ENCODE data around the gene LRIG3.
"Not testable (repeated sequence)": the region's sequence is repeated elsewhere in the genome, so short reads cannot be mapped to it uniquely, and the experiment has no call there.

LRIG3 gene

DNA sequence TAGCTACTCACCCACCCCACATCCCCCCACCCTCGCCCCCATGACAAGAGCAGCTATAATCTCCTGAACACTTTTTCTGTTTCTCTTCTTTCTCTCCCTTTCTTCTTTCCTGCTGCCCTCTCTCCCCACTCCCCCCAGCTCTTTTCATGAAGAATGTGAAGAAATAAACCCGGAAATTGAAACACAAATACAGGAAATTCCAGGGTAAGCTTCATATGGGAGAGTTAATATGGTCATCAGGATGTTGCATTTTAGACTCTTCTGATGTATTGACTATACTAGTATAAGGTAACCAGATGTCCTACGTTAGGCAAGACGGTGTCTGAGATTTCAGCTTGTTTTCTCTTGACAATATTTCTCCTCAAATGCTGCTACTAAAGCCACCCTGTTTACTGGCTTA lies 41.6 kb upstream of the LRIG3 start:
- no peak overlapping the region for H3K4me3 ChIP-seq (ENCODE audit: low read depth, low read length)
- DNase-seq (ENCODE audit: low read depth), result no peak
- no peak for TF ChIP-seq CTCF (IDR thresholded peaks at IDR 0.05; ENCODE audit: insufficient read depth, low read depth, low read length, missing control alignments)

GRCh38 chr12:58961166-58961565 lies 40.9 kb upstream of the LRIG3 start:
- TF ChIP-seq CTCF (IDR thresholded peaks at IDR 0.05; ENCODE audit: insufficient read depth, low read depth, low read length, missing control alignments), result no peak
- no peak overlapping the region for H3K4me3 ChIP-seq (ENCODE audit: low read depth, low read length)
- no peak for DNase-seq (ENCODE audit: low read depth)

DNA sequence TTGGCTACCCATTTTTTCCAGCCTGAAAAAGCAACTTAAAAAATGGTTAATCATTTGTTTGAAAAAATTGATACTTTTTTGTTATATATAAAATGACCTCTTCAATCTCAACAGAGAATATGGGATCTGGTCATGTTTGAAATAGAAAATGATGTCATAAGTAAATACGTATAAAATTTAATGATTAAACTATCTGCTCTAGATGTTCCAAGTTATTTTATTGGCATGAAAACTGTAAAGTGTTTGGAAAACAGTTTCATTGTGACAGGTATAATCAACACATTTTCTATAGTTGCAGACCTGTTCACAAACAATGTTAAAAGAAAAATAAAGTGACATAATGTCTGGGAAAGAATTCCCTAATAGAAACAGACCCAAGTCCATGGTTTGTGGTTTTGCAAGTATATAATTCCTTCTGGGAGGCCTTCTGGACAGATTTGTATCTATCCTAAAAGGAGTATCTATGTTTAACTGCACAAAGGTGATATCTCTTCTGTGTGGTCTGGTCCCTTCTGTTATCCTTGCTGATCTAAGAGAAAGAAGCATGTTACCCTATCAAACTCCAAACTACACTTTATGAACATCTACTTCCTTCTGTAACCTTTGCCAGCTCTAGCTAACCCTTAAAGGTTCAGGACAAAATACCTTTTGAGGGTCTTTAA lies 39.5 kb upstream of the LRIG3 start:
- TF ChIP-seq CTCF (IDR thresholded peaks at IDR 0.05; ENCODE audit: insufficient read depth, low read depth, low read length, missing control alignments), result no peak
- no peak for DNase-seq (ENCODE audit: low read depth)
- no peak overlapping the region for H3K4me3 ChIP-seq (ENCODE audit: low read depth, low read length)

DNA sequence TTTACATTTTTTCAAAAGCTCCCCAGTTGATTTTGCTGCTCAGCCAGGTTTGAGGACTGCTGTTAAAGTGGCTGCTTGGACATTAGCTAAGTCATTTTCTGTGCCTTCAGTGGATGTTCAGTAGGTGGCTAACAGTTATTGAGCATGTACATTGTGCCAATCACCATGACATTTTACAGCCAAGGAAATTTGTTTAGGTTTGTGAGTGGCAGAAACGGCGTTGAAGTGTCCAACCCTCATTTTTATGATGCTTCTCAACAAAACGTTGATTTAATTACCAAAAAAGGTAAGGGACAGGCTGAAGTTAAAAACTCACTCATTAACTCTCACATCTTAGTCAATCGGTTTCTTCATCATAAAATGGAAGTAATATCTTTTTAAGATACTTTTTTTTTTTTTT lies 37.0 kb upstream of the LRIG3 start:
- DNase-seq (ENCODE audit: low read depth), result no peak
- no peak overlapping the region for H3K4me3 ChIP-seq (ENCODE audit: low read depth, low read length)
- no peak for TF ChIP-seq CTCF (IDR thresholded peaks at IDR 0.05; ENCODE audit: insufficient read depth, low read depth, low read length, missing control alignments)

GRCh38 chr12:58955849-58956248 lies 35.5 kb upstream of the LRIG3 start:
- H3K4me3 ChIP-seq (ENCODE audit: low read depth, low read length), result no peak overlapping the region
- no peak for DNase-seq (ENCODE audit: low read depth)
- TF ChIP-seq CTCF (IDR thresholded peaks at IDR 0.05; ENCODE audit: insufficient read depth, low read depth, low read length, missing control alignments), result no peak

GRCh38 chr12:58954002-58954401 lies 33.7 kb upstream of the LRIG3 start:
- no peak for TF ChIP-seq CTCF (IDR thresholded peaks at IDR 0.05; ENCODE audit: insufficient read depth, low read depth, low read length, missing control alignments)
- no peak overlapping the region for H3K4me3 ChIP-seq (ENCODE audit: low read depth, low read length)
- DNase-seq (ENCODE audit: low read depth), result no peak

DNA sequence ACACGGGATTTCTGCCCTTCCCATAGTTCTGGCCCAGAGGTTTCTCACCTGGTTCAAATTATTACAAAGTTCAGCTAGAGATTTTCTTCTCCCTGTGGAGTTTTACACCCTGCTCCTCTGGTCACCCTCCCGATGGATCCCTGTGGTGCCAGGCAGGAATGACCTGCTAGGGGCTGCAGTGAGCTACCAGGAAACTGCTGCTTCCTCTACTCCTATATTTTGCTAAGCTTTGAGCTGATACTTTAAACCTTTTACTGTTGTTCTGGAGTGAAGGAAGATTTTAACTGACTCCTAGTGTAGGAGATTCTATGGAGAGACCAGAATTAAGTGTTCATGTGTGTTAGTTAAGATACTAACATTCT lies 30.4 kb upstream of the LRIG3 start:
- DNase-seq (ENCODE audit: low read depth), result no peak
- no peak overlapping the region for H3K4me3 ChIP-seq (ENCODE audit: low read depth, low read length)
- TF ChIP-seq CTCF (IDR thresholded peaks at IDR 0.05; ENCODE audit: insufficient read depth, low read depth, low read length, missing control alignments), result no peak

DNA sequence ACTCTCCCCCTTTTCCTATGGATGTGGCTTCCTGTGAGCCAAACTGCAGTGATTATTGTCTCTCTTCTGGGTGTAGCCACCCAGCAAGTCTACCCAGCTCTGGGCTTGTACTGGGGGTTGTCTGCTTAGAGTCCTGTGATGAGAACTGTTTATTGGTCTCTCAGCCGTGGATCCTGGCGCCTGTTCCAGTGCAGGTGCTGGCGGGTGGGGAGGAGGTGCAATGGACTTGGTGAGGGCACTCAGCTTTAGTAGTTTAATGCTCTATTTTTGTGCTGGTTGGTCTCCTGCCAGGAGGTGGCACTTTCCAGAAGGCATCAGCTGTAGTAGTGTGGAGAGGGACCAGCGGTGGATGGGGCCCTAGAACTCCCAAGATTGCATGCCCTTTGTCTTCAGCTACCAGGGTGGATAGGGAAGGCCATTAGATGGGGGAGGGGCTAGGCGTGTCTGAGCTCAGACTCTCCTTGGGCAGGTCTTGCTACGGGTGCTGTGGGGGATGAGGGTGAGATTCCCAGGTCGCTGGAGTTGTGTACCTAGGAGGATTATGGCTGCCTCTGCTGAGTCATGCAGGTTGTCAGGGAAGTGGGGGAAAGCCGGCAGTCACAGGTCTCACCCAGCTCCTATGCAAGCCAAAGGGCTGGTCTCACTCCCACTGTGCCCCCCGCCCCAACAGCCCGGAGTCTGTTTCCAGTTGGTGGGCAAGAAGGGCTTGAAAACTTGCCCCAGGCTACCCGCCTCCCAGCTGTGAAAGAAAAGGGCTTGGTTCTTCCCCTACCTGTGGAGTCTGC lies 29.8 kb upstream of the LRIG3 start:
- not testable (repeated sequence) for H3K4me3 ChIP-seq (ENCODE audit: low read depth, low read length); DNase-seq (ENCODE audit: low read depth)
